ENCODE results near the gene IQCH. TPM values are rescaled to one million over a fixed set of nuclear protein-coding genes. Genes with fewer than 3 reads are reported as not detected.

The IQCH gene
- polyA plus RNA-seq, 1 of the 3 experiments (the other 2 are of a cell fraction), result 0.81 TPM

DNA sequence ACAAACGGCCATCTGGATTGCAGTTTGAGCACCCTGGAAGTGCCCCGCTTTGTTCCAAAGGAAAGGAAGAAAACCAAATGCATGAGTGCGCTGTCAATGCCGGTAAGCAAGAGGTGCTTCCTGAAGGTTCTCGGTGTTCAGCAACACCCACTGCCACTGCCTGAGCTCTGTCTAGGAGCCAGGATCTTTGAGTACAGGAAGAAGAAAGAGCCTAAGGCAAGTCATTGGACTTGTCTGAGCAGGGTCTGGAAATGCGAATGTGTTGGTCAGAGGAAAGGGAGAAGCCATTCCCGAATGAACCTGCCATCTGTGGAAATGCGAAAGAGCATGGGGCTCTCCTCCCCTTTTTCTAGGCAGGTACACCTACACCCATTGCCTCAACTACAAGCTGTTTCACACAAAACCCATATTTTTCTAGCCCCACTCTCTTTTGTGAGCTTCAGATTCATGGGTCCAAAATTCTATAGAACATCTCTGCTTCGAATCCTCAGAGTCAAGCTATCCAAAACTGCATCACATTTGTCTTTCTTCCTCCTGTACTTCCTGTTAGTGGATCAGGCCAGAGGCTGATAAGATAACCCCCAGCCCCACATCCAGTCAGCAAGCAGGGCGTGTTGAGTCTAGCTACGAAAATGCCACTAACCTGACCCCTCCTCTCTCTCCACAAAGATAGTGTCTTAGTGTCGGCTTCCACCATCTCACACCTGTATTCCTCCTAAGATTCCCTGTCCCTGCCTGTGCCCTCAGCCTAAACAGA lies 210.8 kb downstream of the IQCH start:
- H3K9me2 ChIP-seq, result no peaks in the 10 kb centered on the region
- no peak for TF ChIP-seq TCF12 (IDR thresholded peaks at IDR 0.05)
- TF ChIP-seq, protein P1, sequence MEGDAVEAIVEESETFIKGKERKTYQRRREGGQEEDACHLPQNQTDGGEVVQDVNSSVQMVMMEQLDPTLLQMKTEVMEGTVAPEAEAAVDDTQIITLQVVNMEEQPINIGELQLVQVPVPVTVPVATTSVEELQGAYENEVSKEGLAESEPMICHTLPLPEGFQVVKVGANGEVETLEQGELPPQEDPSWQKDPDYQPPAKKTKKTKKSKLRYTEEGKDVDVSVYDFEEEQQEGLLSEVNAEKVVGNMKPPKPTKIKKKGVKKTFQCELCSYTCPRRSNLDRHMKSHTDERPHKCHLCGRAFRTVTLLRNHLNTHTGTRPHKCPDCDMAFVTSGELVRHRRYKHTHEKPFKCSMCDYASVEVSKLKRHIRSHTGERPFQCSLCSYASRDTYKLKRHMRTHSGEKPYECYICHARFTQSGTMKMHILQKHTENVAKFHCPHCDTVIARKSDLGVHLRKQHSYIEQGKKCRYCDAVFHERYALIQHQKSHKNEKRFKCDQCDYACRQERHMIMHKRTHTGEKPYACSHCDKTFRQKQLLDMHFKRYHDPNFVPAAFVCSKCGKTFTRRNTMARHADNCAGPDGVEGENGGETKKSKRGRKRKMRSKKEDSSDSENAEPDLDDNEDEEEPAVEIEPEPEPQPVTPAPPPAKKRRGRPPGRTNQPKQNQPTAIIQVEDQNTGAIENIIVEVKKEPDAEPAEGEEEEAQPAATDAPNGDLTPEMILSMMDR (IDR thresholded peaks at IDR 0.05), result no peak
- TF ChIP-seq, protein P2, sequence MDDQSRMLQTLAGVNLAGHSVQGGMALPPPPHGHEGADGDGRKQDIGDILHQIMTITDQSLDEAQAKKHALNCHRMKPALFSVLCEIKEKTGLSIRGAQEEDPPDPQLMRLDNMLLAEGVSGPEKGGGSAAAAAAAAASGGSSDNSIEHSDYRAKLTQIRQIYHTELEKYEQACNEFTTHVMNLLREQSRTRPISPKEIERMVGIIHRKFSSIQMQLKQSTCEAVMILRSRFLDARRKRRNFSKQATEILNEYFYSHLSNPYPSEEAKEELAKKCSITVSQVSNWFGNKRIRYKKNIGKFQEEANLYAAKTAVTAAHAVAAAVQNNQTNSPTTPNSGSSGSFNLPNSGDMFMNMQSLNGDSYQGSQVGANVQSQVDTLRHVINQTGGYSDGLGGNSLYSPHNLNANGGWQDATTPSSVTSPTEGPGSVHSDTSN (IDR thresholded peaks at IDR 0.05), result no peak
- TF ChIP-seq SMC3 (IDR thresholded peaks at IDR 0.05; ENCODE audit: low read depth, low read length), result no peak
- TF ChIP-seq, protein P3, sequence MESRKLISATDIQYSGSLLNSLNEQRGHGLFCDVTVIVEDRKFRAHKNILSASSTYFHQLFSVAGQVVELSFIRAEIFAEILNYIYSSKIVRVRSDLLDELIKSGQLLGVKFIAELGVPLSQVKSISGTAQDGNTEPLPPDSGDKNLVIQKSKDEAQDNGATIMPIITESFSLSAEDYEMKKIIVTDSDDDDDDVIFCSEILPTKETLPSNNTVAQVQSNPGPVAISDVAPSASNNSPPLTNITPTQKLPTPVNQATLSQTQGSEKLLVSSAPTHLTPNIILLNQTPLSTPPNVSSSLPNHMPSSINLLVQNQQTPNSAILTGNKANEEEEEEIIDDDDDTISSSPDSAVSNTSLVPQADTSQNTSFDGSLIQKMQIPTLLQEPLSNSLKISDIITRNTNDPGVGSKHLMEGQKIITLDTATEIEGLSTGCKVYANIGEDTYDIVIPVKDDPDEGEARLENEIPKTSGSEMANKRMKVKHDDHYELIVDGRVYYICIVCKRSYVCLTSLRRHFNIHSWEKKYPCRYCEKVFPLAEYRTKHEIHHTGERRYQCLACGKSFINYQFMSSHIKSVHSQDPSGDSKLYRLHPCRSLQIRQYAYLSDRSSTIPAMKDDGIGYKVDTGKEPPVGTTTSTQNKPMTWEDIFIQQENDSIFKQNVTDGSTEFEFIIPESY (IDR thresholded peaks at IDR 0.05; ENCODE audit: borderline replicate concordance, low read depth), result no peak
- TF ChIP-seq, protein P4, sequence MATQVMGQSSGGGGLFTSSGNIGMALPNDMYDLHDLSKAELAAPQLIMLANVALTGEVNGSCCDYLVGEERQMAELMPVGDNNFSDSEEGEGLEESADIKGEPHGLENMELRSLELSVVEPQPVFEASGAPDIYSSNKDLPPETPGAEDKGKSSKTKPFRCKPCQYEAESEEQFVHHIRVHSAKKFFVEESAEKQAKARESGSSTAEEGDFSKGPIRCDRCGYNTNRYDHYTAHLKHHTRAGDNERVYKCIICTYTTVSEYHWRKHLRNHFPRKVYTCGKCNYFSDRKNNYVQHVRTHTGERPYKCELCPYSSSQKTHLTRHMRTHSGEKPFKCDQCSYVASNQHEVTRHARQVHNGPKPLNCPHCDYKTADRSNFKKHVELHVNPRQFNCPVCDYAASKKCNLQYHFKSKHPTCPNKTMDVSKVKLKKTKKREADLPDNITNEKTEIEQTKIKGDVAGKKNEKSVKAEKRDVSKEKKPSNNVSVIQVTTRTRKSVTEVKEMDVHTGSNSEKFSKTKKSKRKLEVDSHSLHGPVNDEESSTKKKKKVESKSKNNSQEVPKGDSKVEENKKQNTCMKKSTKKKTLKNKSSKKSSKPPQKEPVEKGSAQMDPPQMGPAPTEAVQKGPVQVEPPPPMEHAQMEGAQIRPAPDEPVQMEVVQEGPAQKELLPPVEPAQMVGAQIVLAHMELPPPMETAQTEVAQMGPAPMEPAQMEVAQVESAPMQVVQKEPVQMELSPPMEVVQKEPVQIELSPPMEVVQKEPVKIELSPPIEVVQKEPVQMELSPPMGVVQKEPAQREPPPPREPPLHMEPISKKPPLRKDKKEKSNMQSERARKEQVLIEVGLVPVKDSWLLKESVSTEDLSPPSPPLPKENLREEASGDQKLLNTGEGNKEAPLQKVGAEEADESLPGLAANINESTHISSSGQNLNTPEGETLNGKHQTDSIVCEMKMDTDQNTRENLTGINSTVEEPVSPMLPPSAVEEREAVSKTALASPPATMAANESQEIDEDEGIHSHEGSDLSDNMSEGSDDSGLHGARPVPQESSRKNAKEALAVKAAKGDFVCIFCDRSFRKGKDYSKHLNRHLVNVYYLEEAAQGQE (IDR thresholded peaks at IDR 0.05; ENCODE audit: low read depth, low read length), result no peak
- TF ChIP-seq TEAD4 (IDR thresholded peaks at IDR 0.05; ENCODE audit: borderline replicate concordance, insufficient read depth), result no peak
- no peak for TF ChIP-seq MXI1 (IDR thresholded peaks at IDR 0.05; ENCODE audit: low read depth, low read length)
- no peak for TF ChIP-seq RXRA (IDR thresholded peaks at IDR 0.05; ENCODE audit: borderline replicate concordance, low read depth)
- no peak for TF ChIP-seq SIN3A (IDR thresholded peaks at IDR 0.05; ENCODE audit: borderline replicate concordance, low read depth, low read length)
- TF ChIP-seq, protein P5, sequence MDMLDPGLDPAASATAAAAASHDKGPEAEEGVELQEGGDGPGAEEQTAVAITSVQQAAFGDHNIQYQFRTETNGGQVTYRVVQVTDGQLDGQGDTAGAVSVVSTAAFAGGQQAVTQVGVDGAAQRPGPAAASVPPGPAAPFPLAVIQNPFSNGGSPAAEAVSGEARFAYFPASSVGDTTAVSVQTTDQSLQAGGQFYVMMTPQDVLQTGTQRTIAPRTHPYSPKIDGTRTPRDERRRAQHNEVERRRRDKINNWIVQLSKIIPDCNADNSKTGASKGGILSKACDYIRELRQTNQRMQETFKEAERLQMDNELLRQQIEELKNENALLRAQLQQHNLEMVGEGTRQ (IDR thresholded peaks at IDR 0.05; ENCODE audit: borderline replicate concordance, low read depth, low read length), result no peak
- TF ChIP-seq, protein P6, sequence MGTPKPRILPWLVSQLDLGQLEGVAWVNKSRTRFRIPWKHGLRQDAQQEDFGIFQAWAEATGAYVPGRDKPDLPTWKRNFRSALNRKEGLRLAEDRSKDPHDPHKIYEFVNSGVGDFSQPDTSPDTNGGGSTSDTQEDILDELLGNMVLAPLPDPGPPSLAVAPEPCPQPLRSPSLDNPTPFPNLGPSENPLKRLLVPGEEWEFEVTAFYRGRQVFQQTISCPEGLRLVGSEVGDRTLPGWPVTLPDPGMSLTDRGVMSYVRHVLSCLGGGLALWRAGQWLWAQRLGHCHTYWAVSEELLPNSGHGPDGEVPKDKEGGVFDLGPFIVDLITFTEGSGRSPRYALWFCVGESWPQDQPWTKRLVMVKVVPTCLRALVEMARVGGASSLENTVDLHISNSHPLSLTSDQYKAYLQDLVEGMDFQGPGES (IDR thresholded peaks at IDR 0.05; ENCODE audit: low read depth, low read length), result no peak
- no peak for TF ChIP-seq GATA2 (CRISPR knock-in tag; IDR thresholded peaks at IDR 0.05)
- no peak for TF ChIP-seq JUND (IDR thresholded peaks at IDR 0.05)
- TF ChIP-seq NRF1 (IDR thresholded peaks at IDR 0.05; ENCODE audit: low read depth, low read length), result no peak
- TF ChIP-seq, protein P7, sequence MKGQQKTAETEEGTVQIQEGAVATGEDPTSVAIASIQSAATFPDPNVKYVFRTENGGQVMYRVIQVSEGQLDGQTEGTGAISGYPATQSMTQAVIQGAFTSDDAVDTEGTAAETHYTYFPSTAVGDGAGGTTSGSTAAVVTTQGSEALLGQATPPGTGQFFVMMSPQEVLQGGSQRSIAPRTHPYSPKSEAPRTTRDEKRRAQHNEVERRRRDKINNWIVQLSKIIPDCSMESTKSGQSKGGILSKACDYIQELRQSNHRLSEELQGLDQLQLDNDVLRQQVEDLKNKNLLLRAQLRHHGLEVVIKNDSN (IDR thresholded peaks at IDR 0.05; ENCODE audit: borderline replicate concordance, low read depth), result no peak
- TF ChIP-seq RCOR1 (IDR thresholded peaks at IDR 0.05; ENCODE audit: low read length), result no peak
- H3K79me2 ChIP-seq (ENCODE audit: insufficient read depth), result no peaks in the 10 kb centered on the region

More for the DNA sequence above, 210.8 kb downstream of the IQCH start:
- DNase-seq, result no peak
- Histone ChIP-seq H3K4me3 (ENCODE audit: low read depth in 2 of 2, low read length in 1 of 2) (no peak overlapping the region), H3F3A (replicated peaks; ENCODE audit: insufficient read depth) (no peaks in the 10 kb centered on the region), H4K20me1 (ENCODE audit: insufficient read depth) (no peaks in the 10 kb centered on the region), H2AFZ (ENCODE audit: low read depth) (no peak overlapping the region), H3K4me1 (ENCODE audit: control insufficient read depth in 1 of 2, insufficient read depth in 2 of 2, low read depth in 1 of 2, low read length in 1 of 2) (peaks cover 0 to 2% of the 10 kb centered on the region in 2 experiments; a peak in 1 of 4 replicates), H3K27me3 (ENCODE audit: insufficient read depth) (no peaks in the 10 kb centered on the region), H3K36me3 (replicated peaks in 1 of 2; ENCODE audit: control insufficient read depth in 1 of 2, insufficient read depth in 2 of 2, low read length in 1 of 2) (no peaks in the 10 kb centered on the region), H3K9ac (no peak overlapping the region), H3K27ac (ENCODE audit: low read depth in 2 of 2, low read length in 1 of 2) (no peak overlapping the region), H3K9me3 (no peaks in the 10 kb centered on the region), H3K4me2 (no peak overlapping the region)
- POLR2A ChIA-PET, result no interaction called here
- 86% methylated on average over 12 of the region's 12 CpGs for WGBS (ENCODE audit: low lambda C conversion rate)
- CTCF ChIA-PET, result interaction anchor here (0.6 to 3.2 kb wide), 4 partner anchors 8 to 37 kb away, joined by 3 to 18 read pairs (median 5); no protein-coding TSS in a partner anchor
